GM21528 (cell line): ENCODE measurements around the gene UBE2F.
"Not testable (repeated sequence)": the region's sequence is repeated elsewhere in the genome, so short reads cannot be mapped to it uniquely, and the experiment has no call there.

Source experiments
- ATAC-seq: cut with Tn5 transposase; IDR thresholded peaks from one replicate; pipeline ENCODE4 v1.9.1; 2021; ENCODE audit warnings: mild to moderate bottlenecking, moderate library complexity; ENCODE audit not compliant: unreplicated experiment, low FRiP score

The UBE2F gene

DNA sequence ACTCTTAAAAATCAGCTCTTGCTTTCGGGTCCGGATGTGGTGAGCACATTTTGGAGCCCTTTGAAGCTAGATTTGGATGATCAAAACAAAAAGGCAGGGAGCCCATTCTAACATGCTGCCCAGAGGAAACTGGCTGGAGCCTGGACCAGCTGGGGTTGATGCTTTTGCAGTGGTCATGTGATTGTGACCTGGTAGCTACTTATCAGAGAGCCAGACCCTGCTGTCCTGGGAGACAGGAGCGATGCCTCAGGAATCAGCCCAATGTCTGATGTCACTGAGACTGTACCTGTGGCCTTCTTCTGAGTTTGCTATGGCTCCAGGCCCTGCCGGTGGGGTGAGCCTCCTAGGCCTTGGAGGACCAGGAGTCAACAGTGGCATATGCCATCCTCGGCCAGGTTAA is 75.3 kb downstream of the UBE2F start:
- ATAC-seq = no peak

DNA sequence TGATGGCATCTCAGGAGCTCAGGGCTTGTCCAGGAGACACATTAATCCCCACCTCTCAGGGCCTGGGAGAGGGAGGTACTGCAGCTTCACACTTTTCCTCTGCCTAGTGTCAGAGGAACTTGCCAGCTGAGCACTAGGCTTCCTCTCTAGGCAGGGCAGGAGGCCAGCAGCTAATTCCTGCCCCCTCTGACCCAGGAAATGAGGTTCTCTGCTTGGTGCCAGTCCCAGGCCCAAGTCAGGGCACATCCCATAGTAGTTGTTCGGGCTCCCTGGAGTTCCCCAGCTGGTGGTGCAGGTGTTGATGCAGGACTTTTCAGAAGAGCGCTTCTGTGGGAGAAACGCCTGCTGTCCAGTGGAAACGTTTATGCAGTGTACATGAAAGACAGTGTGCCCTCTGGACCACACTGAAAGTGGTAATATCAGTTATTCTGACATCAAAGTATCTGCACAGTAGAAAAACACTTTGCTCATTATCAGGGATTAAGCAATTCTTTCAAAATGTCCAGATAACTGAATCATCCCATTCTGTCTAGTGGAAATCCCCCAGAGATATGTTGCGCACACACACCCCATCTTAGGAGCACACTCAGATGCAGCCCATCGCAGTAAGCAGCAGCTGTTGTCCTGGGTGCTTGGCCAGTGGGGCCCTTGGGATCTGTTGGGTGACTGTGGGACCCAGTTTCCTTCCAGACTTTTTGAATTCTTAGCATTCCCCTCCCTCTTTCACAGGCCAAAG is 76.2 kb downstream of the UBE2F start:
- no peak for ATAC-seq

DNA sequence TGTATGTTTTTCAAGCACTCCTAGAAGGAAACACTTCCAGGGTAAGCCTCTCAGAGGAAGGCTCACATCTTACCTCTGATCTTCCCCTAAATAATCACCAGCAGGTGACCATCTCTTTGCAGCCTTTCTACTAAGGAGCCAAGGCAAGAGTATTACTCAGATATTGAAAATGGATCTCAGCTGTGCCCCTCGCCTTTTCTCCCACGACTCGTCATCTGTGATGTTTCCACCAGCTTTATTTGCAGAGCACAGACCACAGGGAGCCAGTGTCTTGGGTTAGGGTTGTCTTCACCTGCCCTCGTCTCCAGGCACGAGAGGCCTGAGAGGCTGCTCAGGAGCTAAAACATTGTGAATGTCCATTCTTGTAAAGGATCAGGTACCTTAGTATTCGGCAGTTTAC is 77.0 kb downstream of the UBE2F start:
- no peak for ATAC-seq

DNA sequence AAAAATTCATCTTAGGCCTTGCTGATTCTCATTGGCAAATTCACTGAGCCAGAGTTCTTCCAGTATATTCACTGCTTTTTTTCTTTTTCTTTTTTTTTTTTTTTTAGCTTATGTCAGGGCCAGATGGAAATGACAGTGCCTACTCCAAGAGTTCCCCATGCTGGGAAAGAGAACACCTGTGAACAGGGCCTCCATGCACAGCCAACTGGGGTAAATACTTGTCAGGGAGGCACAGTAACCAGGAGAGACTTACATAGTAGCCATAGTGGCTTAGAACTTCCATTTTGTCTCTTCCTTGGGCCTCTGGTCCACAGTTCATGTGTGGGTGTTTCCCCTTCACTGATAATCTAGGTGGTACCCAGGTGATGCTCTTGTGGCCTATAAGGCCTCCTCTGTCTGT is 78.8 kb downstream of the UBE2F start:
- ATAC-seq = no peak

DNA sequence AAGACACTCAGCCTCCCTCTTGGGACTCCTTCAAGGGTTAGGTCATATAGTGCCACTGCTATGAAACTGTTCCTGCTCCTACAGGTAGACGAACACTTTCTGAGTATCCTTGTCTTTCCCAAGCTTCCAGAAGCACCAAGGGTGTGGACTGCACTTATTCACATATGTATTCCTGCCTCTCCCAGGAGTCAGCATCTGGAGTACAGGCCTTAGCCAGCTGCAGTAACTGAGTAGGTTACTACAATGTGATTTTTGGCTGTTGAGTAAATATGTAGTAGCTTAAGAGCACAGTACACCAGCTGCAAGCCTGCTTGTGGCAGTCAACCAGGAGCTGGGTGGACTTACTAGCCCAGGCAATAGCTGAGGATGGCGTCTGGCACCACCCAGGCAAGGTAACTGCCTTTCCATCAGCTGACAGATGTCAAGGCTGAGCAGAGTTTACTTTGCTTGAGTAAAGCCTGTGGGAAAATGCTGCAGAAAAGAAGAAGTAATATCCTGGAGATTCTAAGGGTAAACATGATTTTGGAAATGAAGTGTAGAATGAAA is 80.0 kb downstream of the UBE2F start:
- no peak for ATAC-seq

DNA sequence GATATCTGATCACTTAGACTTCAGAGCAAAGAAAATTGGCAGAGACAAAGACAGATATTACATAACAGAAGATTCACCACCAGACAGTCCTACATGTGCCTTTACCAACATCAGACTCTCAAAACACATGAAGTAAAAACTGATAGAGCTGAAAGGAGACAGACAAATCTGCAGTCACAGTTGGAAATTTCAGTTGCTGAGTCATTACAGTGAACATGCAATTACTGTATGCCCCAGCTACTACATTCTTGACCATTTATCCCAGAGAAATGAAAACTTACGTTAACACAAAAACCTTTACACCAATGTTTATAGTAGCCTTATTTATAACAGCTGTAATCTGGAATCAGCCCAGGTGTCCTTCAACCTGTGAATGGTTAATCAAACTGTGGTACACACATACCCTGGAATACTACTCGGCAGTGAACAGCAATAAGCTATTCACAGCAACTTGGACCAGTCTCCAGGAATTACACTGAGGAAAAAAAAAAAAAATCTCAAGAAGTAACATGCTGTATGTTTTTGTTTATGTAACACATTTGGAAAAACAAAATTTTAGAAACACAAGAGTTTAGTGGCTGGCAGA is 86.5 kb downstream of the UBE2F start:
- no peak for ATAC-seq

DNA sequence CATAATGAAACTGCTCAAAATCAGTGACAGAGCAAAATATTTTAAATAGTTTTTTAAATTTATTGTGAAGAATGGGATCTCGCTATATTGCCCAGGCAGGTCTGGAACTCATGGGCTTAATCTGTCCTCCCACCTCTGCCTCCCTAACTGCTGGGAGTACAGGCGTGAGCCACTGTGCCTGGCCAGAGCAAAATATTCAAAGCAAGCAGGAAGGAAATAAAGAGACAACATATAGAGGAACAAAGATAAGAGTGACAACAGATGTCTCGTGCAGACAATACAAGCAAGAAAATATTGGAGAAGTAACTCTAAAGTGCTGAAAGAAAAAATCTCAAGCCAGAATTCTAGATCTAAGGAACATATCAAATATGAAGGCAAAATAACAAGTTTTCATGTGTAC is 89.0 kb downstream of the UBE2F start:
- ATAC-seq = no peak

DNA sequence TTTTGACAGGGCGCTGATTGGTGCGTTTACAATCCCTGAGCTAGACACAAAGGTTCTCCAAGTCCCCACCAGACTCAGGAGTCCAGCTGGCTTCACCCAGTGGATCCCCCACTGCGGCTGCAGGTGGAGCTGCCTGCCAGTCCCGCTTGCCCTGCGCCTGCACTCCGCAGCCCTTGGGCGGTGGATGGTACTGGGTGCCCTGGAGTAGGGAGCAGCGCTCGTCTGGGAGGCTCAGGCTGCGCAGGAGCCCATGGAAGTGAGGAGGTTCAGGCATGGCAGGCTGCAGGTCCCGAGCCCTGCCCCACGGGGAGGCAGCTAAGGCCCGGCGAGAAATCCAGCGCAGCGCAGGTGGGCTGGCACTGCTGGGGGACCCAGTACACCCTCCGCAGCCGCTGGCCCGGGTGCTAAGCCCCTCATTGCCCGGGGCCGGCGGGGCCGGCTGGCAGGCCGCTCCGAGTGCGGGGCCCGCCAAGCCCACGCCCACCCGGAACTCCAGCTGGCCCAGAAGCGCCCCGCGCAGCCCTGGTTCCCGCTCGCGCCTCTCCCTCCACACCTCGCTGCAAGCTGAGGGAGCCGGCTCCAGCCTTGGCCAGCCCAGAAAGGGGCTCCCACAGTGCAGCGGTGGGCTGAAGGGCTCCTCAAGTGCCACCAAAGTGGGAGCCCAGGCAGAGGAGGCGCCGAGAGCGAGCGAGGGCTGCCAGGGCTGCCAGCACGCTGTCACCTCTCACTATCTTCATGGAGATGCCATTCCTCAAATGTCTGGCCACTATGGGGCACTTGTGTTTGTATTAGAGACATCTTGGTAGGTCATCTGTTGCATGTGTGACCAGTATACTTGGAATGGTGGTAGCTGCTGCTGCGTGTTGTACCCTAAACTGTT is 91.1 kb downstream of the UBE2F start:
- not testable (repeated sequence) for ATAC-seq

DNA sequence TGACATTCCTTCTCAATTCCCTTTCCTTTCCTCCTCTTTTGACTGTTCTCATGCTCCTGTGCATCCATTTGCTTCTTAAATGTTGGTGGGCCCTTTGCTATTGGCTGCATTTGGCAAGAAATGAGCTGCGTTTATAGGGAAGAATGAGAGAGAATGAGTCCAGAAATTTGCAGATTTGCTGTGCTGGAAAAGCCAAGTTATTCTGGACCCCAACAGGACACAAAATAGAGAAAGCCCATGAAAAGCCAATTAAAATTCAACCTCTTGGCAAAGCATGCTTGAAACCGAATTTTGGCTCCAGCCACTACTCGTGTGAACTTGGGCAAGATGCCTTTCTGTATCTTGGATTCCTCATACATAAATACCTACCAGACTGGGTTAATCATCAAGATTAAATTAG is 92.7 kb downstream of the UBE2F start:
- ATAC-seq = no peak

DNA sequence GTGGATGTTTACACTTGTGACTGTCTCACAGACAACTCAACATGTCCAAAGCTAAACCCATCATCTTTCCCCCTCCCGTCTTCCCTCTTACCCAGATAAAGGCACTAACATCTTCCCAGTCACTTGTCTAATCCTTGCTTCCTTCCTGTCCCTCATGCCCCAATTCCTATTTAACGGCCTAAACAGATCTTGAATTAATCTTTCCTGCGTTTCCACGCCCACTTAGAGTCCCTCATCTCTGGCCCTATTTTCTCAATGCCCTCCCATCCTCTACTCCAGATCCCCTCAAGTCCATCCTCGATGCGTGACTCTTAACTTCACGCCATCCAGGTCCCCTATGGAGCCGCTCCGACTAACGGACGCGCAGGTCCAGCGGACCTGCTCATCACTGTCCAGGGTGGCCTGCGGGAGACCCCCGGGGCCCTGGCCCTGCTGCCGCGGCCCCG is 93.3 kb downstream of the UBE2F start:
- ATAC-seq = no peak

DNA sequence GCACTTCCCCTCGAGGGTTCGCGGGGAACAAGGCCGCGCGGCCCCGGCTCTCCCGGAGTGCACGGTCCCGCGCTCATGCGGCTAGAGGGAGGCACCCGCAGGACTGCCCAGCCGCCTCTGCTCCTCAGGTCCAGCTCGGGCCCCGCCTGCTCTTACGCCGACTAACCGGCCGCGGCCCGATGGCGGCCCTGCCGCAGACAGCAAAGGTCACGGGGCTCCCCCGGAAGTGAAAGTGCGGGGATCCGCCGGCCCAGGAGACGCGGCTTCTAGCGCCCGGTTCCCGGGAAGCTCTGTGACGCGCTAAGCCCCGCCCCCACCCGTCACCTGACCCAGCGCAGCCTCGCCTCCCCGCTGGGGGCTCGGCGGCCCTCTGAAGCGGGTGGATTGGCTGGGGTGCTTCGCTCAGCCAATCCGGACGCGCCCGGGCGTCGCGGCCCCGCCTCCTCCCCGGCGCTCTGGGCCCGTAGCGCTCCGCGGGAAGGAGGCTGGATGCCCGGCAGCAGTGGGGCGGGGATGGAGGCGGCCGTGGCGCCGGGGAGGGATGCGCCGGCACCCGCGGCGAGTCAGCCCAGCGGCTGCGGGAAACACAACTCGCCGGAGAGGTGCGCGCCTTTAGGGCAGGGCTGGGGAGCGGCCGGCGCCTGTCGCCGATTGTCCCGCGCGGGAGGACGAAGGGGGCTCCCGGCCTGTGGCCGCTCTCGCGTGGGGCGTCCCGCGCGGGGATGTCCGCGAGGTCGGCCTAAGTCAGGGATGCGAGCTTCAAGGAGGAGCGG is 93.9 kb downstream of the UBE2F start, which contains the start of gene SCLY:
Gene SCLY (plus strand): TSS at position 460 of the 773 bp plus-strand sequence. CDS start 54 bp downstream, at position 514.
- peak; percentile 96 for ATAC-seq

DNA sequence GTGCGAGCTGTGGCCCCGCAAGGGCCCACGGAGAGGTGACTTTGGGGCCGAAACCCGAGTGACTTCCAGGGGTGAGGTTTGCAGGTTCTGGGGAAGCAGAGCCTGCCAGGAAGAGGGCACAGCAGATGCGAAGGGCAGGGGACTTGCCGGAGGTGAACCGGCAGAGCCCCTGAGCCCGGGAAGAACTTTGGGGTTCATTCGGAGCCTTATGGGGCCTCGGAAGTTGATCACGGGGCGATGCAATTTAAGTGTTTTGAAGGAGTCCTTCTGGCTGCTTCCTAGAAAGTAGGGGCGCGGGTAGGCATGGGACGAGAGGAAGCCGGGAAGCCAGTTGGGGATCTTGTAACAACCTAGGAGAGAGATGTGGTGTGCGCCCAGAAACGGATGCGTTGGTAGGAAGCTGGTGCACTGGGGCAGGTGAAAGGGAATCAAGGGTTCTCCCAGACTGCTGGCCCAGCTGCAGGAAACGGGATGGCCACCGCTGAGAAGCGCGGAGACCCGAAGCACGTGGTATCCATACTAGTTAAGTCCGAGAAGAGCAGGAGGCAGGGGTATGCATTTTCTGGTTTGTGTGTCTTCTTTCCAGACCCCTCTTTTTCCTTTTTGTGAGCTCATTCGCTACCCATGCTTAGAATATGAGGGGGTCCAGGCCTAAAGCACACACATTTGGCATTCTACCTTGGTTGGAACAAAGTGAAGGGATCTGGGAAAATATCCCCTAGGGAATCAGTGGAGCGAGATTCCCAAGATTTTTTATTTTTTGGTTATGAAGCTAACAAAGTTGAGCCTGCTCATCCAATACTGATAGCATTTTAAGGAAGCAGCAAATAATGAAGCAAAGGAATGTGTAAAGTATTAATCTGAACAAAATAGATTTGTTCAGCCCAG is 94.7 kb downstream of the UBE2F start:
- peak; percentile 29 for ATAC-seq

DNA sequence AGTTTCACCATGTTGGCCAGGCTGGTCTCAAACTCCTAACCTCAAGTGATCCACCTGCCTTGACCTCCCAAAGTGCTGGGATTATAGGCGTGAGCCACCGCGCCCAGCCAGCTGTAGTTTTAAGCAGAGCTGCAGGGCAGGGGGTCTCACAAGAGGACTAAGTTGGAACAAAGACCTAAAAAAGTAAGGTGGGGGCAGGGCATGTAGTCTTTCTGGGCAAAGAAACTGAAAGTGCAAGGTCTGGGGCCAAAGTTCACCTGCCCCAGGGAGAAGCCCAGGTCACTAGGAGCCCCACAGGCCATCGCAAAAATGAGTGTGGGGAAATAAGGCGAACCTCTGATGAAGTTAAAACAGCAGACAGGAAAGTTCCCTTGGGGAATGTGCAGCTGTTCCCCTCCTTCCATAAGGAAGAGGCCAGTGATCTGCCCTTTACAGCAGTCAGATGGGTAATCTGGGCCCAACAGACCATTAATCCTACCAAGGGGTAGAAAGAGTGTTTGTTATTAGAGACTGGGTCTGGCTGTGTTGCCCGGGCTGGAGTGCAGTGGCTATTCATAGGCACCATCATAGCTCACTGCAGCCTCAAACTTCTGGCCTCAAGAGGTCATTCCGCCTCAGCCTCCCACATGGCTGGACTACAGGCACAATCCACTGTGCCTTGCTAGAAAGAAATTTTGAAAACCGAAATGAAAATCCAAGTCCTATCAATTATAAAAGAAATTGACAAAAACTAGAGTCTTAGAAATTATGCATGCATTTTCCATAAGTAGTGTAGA is 96.8 kb downstream of the UBE2F start:
- ATAC-seq = no peak

DNA sequence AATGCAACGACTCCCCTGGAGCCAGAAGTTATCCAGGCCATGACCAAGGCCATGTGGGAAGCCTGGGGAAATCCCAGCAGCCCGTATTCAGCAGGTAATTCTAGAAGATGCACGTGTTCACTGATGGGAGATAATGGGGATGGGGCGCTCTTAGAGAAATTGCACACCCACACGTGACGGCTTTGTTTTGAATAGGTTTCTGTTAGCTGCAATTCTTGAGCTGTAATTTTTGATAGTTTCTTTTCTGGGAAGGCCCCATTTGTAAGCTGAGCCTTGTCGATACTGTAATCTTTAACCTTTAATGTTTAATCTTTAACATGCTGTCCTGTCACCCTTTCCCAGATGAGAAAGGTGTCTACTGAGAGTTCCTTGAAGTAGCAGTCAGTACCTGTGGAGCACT is 97.6 kb downstream of the UBE2F start:
- ATAC-seq = no peak

DNA sequence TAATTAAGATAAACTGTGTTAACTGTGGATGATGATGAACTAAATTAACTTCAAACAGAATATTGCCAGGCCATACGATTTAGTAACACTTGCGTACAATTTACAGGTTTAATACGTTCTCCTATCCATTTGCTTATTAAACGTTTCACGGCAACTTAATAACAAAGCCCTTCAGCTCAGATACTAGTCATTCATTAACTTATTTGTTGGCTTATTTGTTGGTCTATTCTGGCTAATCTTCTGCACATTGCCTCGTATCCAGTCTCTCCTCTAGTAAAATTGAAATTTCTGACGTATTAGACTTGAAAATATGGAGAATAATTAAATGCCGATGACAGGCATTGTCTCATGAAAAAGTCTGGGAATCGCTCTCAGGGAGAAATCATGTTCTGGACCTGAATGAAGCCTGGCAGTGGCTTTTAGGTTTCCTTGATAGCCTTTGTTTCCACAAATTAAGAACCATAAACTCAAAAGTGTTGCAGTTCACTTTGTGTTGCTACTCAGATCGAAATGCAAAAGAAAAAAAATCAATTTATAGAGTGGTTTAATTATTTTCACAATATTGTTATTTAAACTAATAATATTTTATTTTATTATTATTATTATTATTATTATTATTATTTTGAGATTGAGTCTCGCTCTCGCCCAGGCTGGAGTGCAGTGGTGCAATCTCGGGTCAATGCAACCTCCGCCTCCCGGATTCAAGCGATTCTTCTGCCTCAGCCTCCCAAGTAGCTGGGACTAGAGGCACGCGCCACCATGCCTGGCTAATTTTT is 98.4 kb downstream of the UBE2F start:
- ATAC-seq = no peak

DNA sequence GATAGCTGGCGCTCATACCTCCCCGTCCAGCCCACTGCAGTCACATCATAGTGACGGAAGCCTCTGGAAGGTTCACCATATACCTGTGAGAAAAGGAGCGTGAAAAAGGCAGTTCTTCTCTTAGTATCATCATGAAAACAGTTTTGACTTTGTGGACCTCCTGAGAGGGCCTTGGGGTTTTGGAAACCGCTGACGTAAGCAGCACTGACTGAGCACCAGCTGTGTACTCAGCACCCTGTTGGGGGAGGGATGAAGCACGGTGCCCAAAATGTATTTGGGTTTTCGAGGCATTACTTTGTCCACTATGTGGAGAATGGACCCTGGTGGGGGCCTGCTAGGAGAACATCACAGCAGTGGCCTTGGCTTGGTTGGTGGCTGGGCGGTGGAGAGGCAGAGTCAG is 99.4 kb downstream of the UBE2F start:
- no peak for ATAC-seq

DNA sequence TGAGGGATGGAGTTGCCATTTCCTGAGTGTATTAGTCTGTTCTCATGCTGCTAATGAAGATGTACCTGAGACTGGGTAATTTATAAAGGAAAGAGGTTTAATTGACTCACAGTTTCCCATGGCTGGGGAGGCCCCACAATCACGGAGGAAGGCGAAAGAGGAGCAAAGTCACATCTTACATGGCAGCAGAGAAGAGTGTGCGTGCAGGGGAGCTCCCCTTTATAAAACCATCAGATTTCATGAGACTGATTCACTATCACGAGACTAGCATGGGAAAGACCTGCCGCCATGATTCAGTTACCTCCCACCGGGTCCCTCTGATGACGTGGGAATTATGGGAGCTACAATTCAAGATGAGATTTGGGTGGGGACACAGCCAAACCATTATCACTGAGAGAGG is 99.9 kb downstream of the UBE2F start:
- not testable (repeated sequence) for ATAC-seq

DNA sequence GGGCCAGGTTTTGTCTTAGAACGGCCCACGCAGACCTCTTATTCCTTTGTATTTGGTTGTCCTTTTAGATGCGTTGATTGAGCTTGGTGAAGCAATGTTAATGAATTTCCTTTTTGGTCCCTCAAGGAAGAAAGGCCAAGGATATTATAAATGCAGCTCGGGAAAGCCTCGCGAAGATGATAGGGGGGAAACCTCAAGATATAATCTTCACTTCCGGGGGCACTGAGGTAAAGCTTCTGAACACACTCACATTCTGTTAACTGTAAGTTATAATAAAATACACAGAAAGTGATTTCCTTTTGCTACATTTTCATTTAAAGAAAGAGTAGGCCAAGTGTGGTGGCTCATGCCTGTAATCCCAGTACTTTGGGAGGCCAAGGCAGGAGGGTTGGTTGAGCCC is 101.1 kb downstream of the UBE2F start:
- no peak for ATAC-seq
